Panc1 (cell line): ENCODE measurements around the gene MOCS1.

Experiments used
- POLR2AphosphoS5 ChIP-seq: IDR thresholded peaks from 2 replicates; pipeline ENCODE4 v1.6.1; 2012; ENCODE audit warnings: mild to moderate bottlenecking, low read depth, low read length, moderate library complexity
- SIN3A ChIP-seq: IDR thresholded peaks from 2 replicates; pipeline ENCODE4 v1.6.1; 2012; ENCODE audit warnings: low read depth, mild to moderate bottlenecking, low read length, moderate library complexity, borderline replicate concordance; ENCODE audit not compliant: insufficient read depth
- TCF7L2 ChIP-seq: IDR thresholded peaks from 2 replicates; pipeline ENCODE4 v1.6.1; 2011; ENCODE audit warnings: mild to moderate bottlenecking, low read depth, low read length, inconsistent platforms
- TF ChIP-seq, protein P1 (sequence below): fragments of 450-650 bp; IDR thresholded peaks from 2 replicates; pipeline ENCODE4 v1.5.1; 2017; ENCODE audit warnings: mild to moderate bottlenecking

DNA sequence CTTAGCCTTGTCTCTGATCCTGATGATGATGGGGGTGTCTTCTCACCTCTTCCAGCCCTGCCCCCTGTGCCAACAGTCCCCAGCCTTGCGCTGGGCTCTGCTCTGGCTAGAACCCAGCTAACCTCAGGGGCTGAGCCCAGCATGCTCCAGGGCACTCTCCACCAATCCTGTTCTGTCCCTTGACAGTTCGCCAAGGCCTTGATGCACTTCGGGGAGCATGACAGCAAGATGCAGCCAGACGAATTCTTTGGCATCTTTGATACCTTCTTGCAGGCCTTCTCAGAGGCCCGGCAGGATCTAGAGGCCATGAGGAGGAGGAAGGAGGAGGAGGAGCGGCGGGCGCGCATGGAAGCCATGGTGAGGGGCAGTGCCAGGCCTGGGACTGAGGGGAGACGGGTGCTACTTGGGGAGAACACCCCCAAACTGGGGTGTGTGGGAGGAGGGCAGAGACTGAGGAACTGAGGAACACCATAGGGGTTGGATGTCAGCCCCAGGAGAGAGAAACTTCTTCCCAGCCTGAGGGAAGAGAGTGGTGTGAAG is 33.1 kb downstream of the MOCS1 start:
- TF ChIP-seq, protein P1, sequence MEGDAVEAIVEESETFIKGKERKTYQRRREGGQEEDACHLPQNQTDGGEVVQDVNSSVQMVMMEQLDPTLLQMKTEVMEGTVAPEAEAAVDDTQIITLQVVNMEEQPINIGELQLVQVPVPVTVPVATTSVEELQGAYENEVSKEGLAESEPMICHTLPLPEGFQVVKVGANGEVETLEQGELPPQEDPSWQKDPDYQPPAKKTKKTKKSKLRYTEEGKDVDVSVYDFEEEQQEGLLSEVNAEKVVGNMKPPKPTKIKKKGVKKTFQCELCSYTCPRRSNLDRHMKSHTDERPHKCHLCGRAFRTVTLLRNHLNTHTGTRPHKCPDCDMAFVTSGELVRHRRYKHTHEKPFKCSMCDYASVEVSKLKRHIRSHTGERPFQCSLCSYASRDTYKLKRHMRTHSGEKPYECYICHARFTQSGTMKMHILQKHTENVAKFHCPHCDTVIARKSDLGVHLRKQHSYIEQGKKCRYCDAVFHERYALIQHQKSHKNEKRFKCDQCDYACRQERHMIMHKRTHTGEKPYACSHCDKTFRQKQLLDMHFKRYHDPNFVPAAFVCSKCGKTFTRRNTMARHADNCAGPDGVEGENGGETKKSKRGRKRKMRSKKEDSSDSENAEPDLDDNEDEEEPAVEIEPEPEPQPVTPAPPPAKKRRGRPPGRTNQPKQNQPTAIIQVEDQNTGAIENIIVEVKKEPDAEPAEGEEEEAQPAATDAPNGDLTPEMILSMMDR, result no peak
- TF ChIP-seq TCF7L2 (no peak), POLR2AphosphoS5 (no peak), SIN3A (no peak)
